HG02763 (cell line): ENCODE results near the gene NFASC.

Experiments
- ATAC-seq: cut with Tn5 transposase; IDR thresholded peaks from one replicate; pipeline ENCODE4 v1.9.1; 2021; ENCODE audit warnings: mild to moderate bottlenecking, moderate library complexity; ENCODE audit not compliant: unreplicated experiment

Gene NFASC

DNA sequence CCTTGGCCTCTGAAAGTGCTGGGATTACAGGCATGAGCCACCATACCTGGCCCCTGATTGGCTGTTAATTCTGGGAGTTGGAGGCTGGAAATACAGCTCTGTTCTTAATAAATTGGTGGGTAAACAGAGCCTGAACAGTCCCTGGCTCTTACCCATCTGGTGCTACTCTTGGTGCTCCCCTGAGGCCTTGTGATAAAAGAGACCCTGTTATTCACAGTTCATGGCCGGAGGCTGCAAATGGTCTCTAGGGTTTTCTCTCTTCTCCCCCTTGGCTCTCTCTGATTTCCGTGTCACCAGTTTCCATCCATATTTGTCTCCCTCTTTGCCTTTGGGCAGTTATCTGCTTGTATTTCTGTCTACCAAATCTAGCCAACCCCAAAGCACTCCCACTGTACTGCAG lies 17.2 kb downstream of the NFASC start:
- ATAC-seq = no peak

DNA sequence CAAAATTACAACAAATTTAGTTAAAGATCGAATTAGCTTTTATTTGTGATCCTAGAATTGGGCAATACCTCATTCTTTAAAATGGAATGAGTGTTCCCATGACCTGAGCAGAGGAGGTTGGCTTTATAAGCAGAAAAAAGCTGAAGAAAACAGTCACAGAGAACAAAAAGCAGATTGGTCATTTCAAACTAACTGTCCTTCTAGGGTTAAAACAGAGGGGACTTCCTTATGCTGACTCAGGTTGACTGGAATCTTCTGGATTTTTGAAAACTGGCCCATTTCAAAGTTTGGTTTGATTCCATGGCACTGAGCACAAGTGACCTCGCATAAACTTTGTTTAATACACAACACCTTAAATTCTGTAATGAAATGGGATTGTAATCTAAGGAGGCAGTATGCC lies 17.6 kb downstream of the NFASC start:
- no peak for ATAC-seq

DNA sequence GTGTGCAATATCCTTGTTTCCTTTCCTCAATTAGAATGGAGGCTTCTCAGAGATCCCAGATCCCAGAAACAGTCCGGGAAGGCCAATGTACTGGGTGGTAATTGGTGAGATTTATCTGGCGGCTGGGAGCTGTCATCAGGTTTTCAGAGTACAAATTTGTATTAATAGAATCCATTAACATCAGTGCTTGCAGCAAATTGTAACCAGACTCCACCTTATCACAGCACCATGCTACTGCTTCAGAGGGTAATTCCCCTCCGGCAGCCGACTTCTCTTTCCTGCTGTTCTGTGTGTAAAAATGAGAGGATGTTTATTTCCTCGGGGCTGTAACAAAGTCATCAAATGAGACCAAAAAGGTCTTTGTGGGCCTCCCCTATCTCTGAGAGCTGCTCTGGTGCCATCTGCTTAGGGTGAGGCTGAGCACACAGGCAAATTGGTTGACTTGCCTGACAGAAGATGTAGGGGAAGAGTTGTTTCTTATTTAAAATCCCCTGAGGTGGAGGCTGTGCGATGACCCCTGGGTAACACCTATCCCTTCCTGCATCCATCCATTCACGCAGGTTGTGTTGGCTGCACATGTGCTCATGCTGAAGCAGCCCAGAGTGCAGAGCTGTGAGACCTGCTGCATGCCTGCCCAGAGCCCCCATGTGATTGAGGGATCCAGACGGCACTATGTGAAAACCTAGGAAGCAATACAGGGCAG lies 19.2 kb downstream of the NFASC start:
- no peak for ATAC-seq

DNA sequence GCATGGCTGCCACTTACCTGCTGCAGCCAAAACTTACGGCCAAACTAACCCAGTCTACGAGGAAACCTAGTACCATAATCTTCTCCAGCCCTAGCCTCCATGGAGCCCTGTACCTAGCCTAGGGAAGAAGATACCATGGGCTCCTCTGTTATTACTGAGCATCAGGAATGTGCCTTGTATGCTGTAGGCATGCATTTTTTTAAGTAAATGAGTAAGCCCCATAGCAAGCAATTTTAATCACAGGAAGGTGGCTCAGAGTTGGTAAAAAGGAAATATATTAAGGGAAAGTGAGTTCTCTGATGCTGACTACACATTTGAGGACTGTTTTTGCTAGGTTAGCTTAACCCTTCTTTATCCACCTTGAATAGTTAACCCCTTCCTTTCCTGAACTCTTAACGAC lies 21.2 kb downstream of the NFASC start:
- ATAC-seq = no peak

DNA sequence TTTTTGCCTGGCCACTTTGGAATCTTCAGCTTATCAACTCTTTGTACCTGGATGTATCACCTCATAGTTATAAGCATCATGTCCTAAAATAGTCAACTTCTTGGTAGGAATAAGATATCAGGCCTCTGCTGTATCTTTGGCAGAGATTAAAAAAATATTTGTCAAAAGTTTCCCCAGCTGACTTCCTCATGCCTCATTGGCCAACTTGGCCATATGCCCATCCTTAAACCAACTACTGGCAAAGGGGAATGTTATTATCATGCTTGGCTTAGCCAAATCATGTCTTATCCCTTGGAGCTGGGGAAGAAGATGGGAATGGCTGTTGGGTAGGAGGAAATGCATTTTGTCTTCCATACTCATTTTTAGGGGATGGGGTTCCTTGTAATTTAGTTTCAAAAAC lies 23.4 kb downstream of the NFASC start:
- ATAC-seq = no peak

DNA sequence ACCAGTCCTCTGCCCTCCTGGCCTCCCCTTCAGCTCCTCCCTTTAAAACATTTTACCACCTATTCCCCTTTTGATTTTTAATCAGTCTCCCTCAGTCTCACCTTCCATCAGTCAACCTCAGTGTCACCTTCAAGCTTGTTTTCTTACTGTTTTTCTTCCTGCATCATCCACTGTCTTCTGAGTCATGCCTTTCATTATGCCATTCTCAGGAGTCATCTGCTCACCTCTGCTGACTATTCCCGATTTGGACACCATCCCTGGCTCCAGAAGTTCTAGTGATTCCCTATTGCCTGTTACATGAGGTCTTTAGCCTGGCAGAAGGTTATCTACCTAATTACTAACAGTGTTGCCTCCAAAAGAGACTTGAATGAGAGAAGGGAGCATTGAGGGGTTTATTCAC lies 23.9 kb downstream of the NFASC start:
- ATAC-seq = no peak

DNA sequence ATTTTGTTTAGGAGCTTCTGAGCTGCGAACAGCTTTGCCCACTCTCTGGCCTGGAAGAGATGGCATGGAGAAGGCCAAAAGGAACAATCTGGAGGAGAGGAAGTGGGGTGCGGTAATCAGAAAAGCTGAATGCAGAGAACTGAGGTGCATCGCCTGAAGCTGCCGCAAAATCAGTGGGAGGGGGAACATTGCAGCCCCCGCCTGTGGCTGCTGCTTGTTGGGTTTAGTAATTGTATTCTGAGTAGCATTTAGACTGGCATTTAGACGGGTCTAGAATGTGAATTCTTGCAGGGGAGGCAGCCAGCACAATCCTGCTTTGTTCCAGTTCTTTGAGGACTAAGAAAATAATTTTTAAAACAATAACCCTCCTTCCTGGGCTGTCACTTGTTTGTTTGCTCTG lies 25.4 kb downstream of the NFASC start:
- ATAC-seq = no peak

DNA sequence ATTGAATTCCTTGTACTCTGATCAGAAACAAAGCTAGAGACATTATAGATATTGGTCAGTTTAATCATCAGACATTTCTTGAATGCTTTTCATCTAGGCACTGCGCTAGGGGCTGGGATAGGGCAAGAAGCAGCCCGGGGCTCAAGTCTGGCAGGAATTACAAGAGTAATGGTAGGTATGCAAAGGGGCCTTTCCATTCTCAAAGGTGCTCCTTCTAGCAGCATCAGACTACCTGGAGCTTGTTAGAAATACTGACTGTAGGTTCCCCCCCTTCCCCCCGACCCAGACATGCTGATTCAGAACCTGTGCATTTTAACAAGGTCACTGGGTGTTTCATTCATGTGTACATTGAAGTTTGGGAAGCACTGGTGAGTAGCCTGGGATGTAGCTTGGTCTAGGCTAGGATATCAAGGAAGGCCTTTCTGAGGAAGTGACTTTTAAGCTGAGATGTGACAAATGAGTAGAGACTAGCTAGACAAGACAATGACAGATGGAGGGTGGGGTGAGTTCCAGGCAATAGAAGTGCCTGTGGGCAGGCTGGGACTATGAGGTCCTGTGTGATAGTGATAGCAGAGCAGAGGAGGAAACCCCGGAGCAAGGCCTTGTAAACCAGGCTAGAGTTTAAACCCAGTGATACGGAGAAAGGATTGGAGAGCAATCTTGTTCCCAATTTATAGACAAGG lies 26.3 kb downstream of the NFASC start:
- no peak for ATAC-seq

DNA sequence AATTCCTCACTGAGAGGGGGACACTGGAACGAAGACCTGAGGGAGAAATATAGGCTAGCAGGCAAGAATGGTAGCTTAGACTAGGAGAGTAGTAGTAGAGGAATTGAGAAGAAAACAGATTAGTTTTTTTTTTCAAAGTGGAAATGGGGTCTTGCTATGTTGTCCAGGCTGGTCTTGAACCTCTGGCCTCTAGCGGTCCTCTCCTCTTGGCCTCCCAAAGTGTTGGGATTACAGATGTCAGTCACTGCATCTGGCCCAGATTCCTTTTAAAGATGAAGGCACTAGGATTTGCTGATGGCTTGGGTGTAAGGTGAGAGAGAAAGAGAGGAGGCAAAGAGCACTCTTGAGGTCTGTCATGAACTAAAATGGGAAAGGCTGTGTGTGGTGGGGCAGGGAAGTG lies 30.1 kb downstream of the NFASC start:
- ATAC-seq = no peak

DNA sequence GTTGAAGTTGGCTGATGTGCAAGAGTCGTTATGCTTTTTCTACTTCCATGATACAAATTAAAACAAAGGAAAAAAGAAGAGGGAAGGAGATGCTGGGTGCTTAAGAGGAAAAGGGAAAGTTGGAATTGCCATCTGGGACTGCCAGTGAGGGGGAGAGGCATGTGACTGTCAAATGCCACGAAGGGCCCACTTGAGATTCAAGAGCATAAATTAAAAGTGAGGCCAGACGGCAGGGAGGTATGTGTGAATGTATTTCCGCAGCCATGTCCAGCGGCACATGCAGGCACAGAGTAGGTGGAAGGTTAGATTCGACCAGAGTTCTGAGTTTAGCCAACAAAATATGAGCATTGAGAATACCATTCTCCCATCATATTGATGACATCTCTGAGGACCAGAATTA lies 32.0 kb downstream of the NFASC start:
- no peak for ATAC-seq

DNA sequence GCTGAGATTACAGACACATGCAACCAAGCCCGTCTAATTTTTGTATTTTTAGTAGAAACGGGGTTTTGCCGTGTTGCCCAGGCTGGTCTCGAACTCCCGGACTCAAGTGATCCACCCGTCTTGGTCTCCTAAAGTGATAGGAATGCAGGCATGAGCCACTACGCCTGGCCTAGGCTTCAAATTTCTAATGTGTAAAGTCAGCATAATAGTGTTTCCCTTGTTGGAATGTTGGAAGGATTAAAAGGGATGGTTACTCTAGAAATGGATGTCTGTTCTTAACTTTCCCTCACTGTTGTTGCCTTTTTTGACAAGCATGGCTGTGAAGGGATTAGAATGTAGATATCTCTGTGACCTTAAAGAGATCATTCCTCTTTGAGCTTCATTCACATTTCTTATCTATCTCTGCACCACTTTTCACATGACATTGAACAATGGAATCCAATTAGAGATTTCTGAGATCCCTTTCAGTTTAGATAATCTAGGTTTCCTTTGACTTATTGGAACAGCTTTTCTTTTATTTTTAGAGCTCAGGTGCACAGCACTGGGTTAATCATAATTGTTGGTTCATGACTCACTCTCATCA lies 33.7 kb downstream of the NFASC start:
- ATAC-seq = no peak

DNA sequence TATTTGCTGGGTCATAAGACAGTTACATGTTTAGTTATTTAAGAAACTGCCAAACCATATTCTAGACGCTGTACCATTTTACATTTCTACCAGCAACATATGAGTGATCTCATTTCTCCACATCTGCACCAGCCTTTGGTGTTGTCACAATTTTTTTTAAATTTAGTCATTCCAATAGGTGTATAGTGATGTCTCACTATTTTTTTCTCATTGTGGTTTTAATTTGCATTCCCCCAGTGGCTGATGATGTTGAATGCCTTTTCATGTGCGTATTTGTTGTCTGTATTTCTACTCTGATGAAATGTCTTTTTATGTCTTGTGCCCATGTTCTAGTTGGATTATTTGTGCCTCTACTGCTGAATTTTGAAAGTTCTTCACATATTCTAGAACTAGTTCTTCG lies 38.4 kb downstream of the NFASC start:
- no peak for ATAC-seq

DNA sequence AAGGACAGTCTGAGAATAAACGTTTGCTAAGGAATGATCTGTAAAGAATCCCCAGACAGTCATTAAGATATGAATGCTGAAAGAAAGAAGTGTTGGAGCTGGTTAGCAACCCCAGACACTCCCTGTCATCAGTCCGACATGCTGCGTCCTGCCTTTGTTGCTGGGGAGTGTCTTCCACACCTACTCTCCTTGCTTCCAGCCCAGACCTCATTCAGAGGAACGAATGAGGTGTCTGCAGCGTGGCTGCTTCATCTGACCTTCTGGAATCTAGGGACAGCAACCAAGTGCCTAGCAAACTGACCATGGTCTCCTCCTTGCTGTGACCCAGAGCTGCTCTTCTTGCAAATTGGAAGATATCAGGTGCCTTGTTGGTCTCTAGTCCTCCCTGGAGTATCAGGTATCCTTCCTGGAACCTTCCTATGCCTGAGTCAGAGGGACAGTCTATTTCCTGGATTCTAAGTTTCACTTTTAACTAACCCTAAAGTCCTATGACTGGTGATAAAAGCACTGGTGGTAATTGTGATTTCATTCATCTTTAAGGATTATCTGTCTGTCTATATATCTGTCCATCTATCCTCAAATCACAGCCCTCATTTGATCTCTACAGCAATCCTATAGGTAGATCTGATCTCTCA lies 45.3 kb downstream of the NFASC start:
- no peak for ATAC-seq

DNA sequence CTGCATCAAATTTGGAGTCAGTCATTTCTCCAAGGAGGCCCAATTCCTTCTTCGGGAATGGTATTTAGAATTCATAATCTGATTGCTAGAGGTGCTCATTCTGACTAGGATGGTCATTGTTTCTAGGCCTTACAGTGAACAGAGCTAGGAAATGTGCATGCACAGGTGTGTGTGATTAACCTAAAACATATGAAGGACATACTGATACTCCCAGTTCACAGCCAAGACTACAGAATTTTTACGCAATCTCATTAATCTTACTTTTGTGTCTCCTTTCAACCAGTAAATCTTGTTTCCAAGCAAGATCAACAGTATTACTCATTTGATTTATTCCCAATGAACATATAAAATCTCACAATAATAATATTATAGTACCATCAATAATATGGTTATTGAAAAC lies 47.1 kb downstream of the NFASC start:
- no peak for ATAC-seq

DNA sequence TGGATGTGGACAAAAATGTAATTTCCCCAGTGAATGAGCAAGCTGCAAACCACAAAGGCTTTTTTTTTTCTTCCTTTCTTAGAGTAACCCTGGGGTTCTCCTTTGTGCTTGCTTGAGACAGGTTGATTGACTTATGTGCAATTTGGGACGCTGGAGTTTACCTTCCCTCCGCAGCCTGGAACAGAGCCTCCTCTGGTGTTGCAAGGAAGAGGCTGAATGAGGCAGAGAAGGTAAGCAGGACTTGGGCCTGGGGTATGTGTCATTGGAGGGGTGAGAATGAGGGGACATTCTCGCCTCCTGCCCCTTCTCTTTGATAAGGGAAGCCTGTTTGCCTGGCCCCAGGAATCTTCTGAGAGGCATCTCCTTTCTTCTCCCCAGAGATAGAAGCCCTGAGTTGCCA lies 49.8 kb downstream of the NFASC start:
- ATAC-seq = no peak

DNA sequence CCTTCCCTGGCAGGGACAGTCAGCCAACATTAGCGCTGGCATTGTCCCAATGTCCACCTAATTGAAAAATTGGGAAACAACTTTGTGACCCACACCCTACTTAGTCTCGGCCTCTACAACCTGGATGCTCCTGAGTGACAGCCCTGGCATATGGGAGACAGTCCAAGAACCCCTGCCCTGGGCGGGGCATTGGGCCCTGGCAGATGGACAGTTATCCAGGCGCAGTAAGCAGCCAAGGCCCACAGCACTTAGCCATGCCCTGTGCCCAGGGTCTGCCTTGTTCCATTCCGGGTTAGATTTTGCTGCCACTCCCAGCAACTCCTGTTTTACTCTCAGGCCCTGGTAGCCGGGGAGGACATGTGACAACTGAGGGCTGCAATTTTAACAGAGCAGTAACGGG lies 50.3 kb downstream of the NFASC start:
- ATAC-seq = no peak

DNA sequence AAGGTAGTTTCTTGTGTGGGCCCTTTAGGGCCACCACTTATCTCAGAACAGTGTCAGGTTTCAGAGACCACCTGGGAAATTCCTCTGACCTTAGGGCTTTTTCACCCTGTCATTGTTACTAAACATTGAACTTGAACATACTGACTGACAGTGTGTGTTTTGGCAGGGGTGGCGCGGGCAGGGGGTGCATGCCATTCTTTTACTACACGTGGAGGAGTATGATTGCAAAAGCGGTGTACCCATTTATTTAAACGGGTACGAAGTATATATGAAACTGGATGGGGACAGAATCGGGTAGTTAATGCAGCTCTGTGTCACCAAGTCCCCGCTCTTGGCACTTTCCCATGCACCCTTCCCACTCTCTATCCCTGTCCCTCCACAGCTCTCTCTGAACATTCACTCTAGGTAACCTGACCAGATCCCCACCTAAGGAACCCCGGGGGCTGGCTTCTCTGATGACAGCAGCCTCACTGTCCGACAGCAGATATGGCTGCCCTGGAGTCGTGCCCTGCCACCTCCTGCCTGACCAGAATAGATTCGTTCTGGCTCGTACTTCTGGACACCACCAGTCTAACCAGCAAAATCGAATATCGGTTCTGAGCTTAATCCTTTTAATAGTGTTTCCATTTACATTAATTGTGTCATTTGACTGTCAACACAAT lies 51.3 kb downstream of the NFASC start:
- no peak for ATAC-seq

DNA sequence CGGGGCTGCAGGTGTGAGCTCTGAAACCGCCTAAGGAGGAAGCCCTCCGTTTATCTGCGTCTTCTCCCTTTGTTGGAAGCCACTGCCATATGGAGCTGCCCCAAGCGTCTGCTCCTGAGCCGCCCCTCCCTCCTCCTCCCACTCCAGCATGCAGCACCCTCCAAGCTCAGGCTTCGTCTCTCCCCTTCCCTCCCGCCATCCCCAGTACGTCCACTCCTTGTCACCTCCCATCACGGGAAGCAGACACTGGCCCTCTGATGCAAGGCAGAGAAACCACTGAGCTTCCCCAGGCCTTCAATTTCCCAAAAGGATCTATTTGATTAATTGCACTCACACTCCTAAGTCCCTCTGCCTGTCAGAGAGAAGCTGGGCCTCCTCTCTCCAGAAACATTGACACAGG lies 52.5 kb downstream of the NFASC start:
- no peak for ATAC-seq

DNA sequence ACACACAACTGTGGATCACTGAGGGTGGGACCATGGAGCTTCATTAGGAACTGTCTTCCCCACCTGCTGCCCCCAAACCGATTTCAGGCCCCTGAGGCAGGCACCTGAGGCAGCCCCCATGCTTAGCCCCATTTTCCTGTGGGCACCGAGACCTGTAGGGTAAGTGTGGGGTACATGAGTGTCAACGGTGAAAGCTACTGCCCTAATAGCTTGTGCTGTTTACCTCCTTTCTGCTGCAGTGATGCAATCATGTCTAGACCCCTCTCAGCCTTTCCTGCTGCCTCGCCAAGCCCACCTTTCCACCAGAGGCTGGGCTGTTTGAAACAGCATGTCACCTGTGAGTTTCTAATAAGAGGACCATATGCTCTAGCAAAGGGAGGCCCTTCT lies 53.0 kb downstream of the NFASC start:
- no peak for ATAC-seq

DNA sequence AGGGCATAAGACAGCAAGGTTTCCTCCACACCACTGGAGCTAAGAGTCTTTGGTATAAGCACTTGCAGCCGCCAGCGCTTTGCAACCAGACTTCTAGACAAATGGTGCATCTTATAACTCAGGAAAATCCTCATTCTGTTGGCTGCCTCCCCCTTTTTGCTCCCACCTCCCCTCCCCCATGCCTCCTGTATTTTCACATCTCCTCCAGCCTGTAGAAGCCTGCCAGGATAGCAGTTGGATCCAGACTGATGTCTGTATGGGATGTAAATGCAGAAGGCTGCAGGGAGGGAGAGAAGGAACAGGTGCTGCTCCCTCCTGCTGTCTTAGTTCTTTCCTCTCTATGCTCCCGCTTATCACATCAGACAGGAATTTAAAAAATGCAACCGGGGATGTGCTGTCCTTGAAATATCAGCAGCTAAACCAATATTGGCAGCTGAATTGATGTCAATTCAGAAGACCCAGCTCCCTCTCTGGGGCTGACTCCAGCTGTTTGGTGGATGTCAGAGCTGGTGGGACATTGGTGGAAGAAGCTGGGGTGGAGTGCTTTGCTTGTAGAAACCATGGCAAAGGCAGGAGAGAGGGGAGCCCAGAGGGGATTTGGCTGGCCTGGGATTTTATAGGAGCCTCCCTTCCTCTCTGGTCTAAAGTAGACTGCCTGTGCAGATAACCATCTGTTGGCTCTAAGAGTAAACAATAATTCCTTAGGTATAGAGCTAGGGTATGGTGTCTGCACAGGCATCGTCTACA lies 53.5 kb downstream of the NFASC start:
- no peak for ATAC-seq

DNA sequence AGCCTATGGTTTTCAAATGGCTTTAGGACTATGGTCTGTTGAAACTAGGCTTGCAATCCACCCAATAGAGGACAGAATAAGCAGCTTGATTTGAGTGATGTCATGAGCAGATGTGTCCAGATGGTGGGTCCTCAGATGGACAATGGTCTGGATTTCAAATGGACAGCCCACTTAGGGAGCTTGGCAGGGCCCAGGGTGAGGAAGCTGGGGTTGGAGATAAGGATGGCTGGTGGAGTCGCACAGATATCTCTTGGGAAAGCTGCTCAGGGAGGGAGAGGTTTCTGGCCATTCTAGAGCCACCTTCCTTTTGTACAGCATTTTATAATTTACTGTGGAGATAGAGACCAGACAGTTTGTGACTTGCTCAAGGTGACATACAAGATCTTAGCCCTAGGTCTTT lies 55.0 kb downstream of the NFASC start:
- no peak for ATAC-seq
